Breast epithelium (tissue), 3 donors: ENCODE data around the gene RNF20.

Source experiments
- POLR2A ChIP-seq: fragments of 450-650 bp; IDR thresholded peaks from one replicate; pipeline ENCODE4 v1.6.1; 2016; ENCODE audit warnings: antibody characterized with exemption, mild to moderate bottlenecking, moderate library complexity
- POLR2AphosphoS5 ChIP-seq, 3 donors: sonication (generic); formaldehyde crosslinking; IDR thresholded peaks; one replicate each; pipeline ENCODE4 v1.6.1; 2017; ENCODE audit warnings: antibody characterized with exemption in 3 of 3
- TF ChIP-seq, protein P1 (sequence below), 3 donors: fragments of 450-650 bp; IDR thresholded peaks; one replicate each; pipeline ENCODE4 v1.5.1; 2016 to 2017; ENCODE audit warnings: antibody characterized with exemption in 3 of 3, mild to moderate bottlenecking in 3 of 3, moderate library complexity in 3 of 3

DNA sequence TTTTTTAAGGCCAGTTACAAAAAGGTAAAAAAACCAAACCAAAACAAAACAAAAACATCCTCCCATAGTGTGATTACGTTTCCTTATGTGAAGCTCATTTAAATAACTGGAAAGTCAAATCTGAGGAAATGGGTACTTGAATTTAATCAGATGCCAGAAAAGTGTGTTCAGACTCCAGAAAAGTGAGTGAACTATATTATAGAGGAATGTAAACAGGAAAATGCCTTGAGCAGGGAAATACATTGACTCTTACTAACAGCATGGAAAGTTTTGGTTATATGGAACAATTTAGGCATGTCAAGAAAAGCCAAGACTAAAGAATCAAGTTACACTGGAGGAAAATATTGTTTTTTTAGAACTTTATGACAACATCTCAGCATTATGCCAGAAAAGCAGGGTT, 37.8 kb upstream of the RNF20 start:
- TF ChIP-seq, protein P1, sequence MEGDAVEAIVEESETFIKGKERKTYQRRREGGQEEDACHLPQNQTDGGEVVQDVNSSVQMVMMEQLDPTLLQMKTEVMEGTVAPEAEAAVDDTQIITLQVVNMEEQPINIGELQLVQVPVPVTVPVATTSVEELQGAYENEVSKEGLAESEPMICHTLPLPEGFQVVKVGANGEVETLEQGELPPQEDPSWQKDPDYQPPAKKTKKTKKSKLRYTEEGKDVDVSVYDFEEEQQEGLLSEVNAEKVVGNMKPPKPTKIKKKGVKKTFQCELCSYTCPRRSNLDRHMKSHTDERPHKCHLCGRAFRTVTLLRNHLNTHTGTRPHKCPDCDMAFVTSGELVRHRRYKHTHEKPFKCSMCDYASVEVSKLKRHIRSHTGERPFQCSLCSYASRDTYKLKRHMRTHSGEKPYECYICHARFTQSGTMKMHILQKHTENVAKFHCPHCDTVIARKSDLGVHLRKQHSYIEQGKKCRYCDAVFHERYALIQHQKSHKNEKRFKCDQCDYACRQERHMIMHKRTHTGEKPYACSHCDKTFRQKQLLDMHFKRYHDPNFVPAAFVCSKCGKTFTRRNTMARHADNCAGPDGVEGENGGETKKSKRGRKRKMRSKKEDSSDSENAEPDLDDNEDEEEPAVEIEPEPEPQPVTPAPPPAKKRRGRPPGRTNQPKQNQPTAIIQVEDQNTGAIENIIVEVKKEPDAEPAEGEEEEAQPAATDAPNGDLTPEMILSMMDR (IDR thresholded peaks at IDR 0.05), result no peak
- TF ChIP-seq POLR2A (no peak), POLR2AphosphoS5 (IDR thresholded peaks at IDR 0.05) (no peak)
